RWPE2 (cell line): ENCODE results near the gene GATB.

ENCODE experiments used
- ATAC-seq: fragments of 200-7000 bp; cut with Tn5 transposase; 3 replicates; pipeline ENCODE4 v1.9.1; 2021; ENCODE audit warnings: low read depth
- DNase-seq: peaks from one replicate; pipeline ENCODE4 v3.0.0-alpha.2; 2020; ENCODE audit warnings: low spot score
- H3K27ac ChIP-seq: fragments of 450-650 bp; 2 replicates; pipeline ENCODE4 v1.5.1; 2017; ENCODE audit warnings: mild to moderate bottlenecking; ENCODE audit not compliant: poor library complexity, severe bottlenecking
- H3K27me3 ChIP-seq: fragments of 250-450 bp; sonication (Bioruptor Pico); 2 replicates; pipeline ENCODE4 v1.5.1; 2021; ENCODE audit warnings: mild to moderate bottlenecking, moderate library complexity; ENCODE audit not compliant: insufficient read depth, poor library complexity, severe bottlenecking
- H3K36me3 ChIP-seq: fragments of 250-450 bp; sonication (Bioruptor Pico); 2 replicates; pipeline ENCODE4 v1.5.1; 2020; ENCODE audit warnings: low read depth, mild to moderate bottlenecking, moderate library complexity
- H3K4me1 ChIP-seq: fragments of 250-450 bp; sonication (Bioruptor Pico); 2 replicates; pipeline ENCODE4 v1.5.1; 2021; ENCODE audit warnings: mild to moderate bottlenecking, moderate library complexity; ENCODE audit not compliant: insufficient read depth, poor library complexity, severe bottlenecking
- H3K4me3 ChIP-seq: fragments of 250-450 bp; sonication (Bioruptor Pico); 2 replicates; pipeline ENCODE4 v1.5.1; 2021; ENCODE audit warnings: mild to moderate bottlenecking, moderate library complexity; ENCODE audit not compliant: severe bottlenecking
- H3K9me3 ChIP-seq: fragments of 250-450 bp; sonication (Bioruptor Pico); 2 replicates; pipeline ENCODE4 v1.5.1; 2021; ENCODE audit warnings: mild to moderate bottlenecking, moderate library complexity; ENCODE audit not compliant: severe bottlenecking
- TF ChIP-seq, protein P1 (sequence below): fragments of 450-650 bp; IDR thresholded peaks from one replicate; pipeline ENCODE4 v1.5.1; 2017; ENCODE audit warnings: mild to moderate bottlenecking, moderate library complexity; ENCODE audit not compliant: poor library complexity, severe bottlenecking

GATB gene

DNA sequence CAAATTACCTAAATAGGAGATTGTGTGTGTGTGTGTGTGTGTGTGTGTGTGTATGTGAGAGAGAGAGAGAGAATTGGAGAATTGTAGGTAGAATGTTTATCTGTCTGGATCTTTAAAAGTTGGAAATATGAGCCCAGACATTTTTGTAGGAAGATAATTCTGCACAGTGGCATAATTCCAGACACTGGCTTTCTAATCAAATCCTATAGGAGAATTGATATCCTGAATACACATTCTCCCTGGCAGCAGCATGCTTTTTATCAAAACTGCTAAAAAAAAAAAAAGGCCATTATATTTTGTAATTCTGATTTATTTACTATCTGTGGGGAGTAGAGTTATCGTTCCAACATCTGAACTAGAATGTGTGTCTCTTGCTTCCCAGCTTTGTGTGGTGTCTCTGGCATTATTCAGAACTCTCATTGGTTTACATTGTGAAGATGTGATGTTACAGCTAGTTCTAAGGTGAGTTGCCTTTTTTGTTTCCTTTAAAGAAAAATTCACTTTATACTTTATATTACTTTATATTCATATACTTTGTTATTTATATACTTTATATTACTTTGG is 122.4 kb downstream of the GATB start:
- ATAC-seq, result no peak
- TF ChIP-seq, protein P1, sequence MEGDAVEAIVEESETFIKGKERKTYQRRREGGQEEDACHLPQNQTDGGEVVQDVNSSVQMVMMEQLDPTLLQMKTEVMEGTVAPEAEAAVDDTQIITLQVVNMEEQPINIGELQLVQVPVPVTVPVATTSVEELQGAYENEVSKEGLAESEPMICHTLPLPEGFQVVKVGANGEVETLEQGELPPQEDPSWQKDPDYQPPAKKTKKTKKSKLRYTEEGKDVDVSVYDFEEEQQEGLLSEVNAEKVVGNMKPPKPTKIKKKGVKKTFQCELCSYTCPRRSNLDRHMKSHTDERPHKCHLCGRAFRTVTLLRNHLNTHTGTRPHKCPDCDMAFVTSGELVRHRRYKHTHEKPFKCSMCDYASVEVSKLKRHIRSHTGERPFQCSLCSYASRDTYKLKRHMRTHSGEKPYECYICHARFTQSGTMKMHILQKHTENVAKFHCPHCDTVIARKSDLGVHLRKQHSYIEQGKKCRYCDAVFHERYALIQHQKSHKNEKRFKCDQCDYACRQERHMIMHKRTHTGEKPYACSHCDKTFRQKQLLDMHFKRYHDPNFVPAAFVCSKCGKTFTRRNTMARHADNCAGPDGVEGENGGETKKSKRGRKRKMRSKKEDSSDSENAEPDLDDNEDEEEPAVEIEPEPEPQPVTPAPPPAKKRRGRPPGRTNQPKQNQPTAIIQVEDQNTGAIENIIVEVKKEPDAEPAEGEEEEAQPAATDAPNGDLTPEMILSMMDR, result no peak
- H3K27ac ChIP-seq, result no peak overlapping the region

DNA sequence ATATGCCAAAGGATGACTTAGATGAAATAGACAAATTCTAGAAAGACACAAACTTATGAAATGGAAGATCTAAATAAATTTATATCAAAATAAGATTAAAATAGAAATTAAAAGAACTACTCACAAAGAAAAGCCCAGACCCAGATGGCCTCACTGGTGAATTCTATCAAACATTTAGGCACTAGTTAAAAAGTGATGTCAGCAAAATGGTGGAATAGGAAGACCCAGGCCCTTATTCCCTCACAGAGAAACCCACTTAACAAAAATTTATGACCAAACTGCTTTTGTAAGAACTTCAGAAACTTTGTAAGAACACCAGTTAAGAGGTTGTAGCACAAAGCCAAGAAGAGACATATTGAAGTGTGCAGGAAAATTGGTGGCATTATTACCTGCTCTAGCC is 129.5 kb downstream of the GATB start:
- DNase-seq, result no peak

More for the DNA sequence above, 122.4 kb downstream of the GATB start:
- DNase-seq, result no peak
- H3K36me3 ChIP-seq, result peaks cover 15% of the 10 kb centered on the region
- no peak overlapping the region for H3K4me3 ChIP-seq
- no peaks in the 10 kb centered on the region for H3K27me3 ChIP-seq
- H3K9me3 ChIP-seq, result no peaks in the 10 kb centered on the region
- peaks cover 3% of the 10 kb centered on the region for H3K4me1 ChIP-seq

DNA sequence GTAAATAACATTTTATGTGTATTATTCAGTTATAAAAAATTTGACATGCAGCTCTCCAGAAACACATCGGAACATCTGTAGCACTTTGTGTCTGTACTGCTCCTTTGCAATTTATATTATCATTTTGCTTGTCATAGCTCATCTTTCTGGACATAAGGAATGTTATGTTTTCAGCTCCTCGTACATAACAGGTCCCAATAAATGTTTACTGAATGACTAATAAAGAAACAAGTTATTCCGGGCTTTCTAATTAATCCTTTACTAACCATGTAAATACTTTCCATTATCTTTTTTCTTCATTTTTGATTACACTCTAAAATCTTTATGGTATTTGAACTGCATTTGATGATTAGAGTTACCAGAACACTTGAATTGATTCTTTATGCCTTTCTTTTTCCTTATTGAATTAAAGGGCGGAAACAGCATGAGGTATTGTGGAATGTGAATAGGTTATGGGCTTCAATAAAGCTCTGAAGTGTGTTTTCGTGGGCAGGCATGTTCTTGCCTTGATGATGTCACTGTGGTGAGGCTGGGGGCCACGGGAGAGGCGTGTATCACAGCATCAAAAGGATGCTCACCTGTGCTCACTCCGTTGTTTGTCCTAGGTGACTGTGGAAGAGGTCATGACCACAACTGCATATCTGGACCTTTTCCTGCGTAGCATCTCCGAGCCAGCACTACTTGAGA is 131.6 kb downstream of the GATB start:
- H3K27ac ChIP-seq, result no peak overlapping the region
- H3K4me1 ChIP-seq, result peaks cover 14% of the 10 kb centered on the region

More for the DNA sequence above, 129.5 kb downstream of the GATB start:
- ATAC-seq, result no peak
- Histone ChIP-seq H3K4me3 (no peak overlapping the region), H3K9me3 (no peaks in the 10 kb centered on the region), H3K27me3 (no peaks in the 10 kb centered on the region), H3K27ac (no peak overlapping the region), H3K4me1 (peaks cover 14% of the 10 kb centered on the region), H3K36me3 (peaks cover 4% of the 10 kb centered on the region)
- TF ChIP-seq, protein P1, result no peak

DNA sequence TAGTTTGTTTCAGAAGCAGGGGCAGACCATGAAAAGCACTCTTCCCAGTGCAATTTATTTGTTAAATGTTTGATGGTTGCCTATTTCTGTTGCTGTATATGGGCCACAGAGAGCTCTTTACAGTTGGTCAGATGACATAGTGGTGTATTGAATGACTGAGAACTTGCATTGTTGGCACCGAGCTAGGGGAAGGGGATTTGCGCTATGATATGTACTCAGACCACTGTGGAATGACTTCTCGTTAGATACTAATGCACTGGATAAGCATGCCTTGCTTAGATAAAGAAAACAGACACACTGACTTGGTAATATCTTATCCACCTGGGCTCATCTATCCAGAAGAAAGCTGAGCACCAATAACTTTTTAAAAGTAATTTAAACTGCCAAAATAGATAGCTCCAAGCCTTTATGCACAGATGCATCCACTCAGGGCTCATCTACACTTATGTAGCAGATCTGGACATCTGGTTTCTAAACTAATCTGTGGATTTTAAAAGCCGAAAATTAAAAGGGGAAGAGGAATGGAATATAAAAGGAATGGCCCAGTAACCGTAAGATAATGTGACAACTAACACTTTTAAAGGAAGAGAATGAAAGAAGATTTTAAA is 132.7 kb downstream of the GATB start:
- Histone ChIP-seq H3K4me3 (no peak overlapping the region), H3K9me3 (no peaks in the 10 kb centered on the region), H3K27ac (no peak overlapping the region), H3K36me3 (no peaks in the 10 kb centered on the region), H3K27me3 (no peaks in the 10 kb centered on the region), H3K4me1 (peaks cover 14% of the 10 kb centered on the region)
- ATAC-seq (no peak), DNase-seq (no peak)
- TF ChIP-seq, protein P1, result no peak

More for the DNA sequence above, 131.6 kb downstream of the GATB start:
- H3K36me3 ChIP-seq, result no peaks in the 10 kb centered on the region
- H3K9me3 ChIP-seq, result no peaks in the 10 kb centered on the region
- TF ChIP-seq, protein P1, result no peak
- no peaks in the 10 kb centered on the region for H3K27me3 ChIP-seq
- DNase-seq (no peak), ATAC-seq (no peak)
- H3K4me3 ChIP-seq, result no peak overlapping the region
